PC-3 (cell line): ENCODE data around the gene NKAIN2.

Experiments used
- EZH2 ChIP-seq: fragments of 300-600 bp; sonication (generic); IDR thresholded peaks from one replicate; pipeline ENCODE4 v1.6.1; 2017; ENCODE audit warnings: antibody characterized with exemption, mild to moderate bottlenecking, low read length; ENCODE audit not compliant: unreplicated experiment
- EZH2phosphoT487 ChIP-seq: fragments of 300-600 bp; sonication (generic); IDR thresholded peaks from 2 replicates; pipeline ENCODE4 v1.6.1; 2018; ENCODE audit warnings: mild to moderate bottlenecking, antibody characterized with exemption, low read length, borderline replicate concordance
- TF ChIP-seq, protein P1 (sequence below): fragments of 300-600 bp; sonication (generic); conservative IDR thresholded peaks from 2 replicates; pipeline ENCODE4 v1.5.1; 2017; ENCODE audit warnings: antibody characterized with exemption, low read depth, mild to moderate bottlenecking, low read length

DNA sequence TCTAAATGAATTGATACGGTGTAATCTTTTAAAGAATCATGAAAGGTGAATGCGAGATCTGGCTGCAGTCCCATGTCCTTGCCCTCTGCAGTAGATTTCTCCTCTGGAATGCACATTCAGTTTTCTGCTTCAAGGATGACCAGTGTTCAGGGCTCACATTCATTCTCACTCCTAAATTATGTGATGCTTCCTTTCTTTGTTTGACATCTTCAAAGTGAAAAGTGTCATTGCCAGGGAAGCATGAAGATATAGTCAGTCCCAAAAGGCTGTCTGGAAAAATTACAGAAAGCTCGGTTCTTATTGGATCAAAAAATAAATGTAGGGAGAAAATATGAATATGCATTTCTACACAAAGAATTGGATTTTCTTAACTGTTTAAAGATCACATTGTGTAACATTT lies 395.6 kb downstream of the NKAIN2 start:
- no peak for TF ChIP-seq EZH2
- TF ChIP-seq EZH2phosphoT487 = no peak
- TF ChIP-seq, protein P1, sequence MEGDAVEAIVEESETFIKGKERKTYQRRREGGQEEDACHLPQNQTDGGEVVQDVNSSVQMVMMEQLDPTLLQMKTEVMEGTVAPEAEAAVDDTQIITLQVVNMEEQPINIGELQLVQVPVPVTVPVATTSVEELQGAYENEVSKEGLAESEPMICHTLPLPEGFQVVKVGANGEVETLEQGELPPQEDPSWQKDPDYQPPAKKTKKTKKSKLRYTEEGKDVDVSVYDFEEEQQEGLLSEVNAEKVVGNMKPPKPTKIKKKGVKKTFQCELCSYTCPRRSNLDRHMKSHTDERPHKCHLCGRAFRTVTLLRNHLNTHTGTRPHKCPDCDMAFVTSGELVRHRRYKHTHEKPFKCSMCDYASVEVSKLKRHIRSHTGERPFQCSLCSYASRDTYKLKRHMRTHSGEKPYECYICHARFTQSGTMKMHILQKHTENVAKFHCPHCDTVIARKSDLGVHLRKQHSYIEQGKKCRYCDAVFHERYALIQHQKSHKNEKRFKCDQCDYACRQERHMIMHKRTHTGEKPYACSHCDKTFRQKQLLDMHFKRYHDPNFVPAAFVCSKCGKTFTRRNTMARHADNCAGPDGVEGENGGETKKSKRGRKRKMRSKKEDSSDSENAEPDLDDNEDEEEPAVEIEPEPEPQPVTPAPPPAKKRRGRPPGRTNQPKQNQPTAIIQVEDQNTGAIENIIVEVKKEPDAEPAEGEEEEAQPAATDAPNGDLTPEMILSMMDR = no peak
